HepG2 (cell line): ENCODE results near the gene TFPI. TPM values are rescaled to one million over a fixed set of nuclear protein-coding genes. Genes with fewer than 3 reads are reported as not detected.
"Not testable (repeated sequence)": the region's sequence is repeated elsewhere in the genome, so short reads cannot be mapped to it uniquely, and the experiment has no call there.

Experiments
- ATAC-seq: fragments of 200-7000 bp; cut with Tn5 transposase; 3 replicates; pipeline ENCODE4 v1.9.1; 2020; ENCODE audit warnings: mild to moderate bottlenecking, moderate library complexity
- BruUV-seq: library from RNA; stranded (reverse); fragments of 400-500 nt; replicated peaks from 2 replicates; lab custom pipeline; 2021; lab: Mats Ljungman, UMichigan
- CTCF ChIA-PET: fragments of 300-600 bp; formaldehyde crosslinking; extraction: SDS; loops from one replicate; lab custom pipeline; 2021; ENCODE audit warnings: low total read pairs, inconsistent platforms, low intra/inter-chr PET ratio; lab: Yijun Ruan, JAX
- POLR2A ChIA-PET: fragments of 350-600 bp; sonication (Branson Sonifier 250); formaldehyde crosslinking; loops from one replicate; lab custom pipeline; 2020; ENCODE audit warnings: antibody characterized with exemption, inconsistent platforms; lab: Yijun Ruan, JAX
- DNase-seq: peaks from one replicate; pipeline ENCODE4 v3.0.0-alpha.2; 2015; ENCODE audit warnings: low spot score
- FAIRE-seq: peaks from 3 replicates; lab custom pipeline; 2011; peaks lifted over from hg19 to GRCh38; lab: Jason Lieb, UNC
- H2AFZ ChIP-seq: one replicate; pipeline ENCODE4 v1.6.1; 2011; ENCODE audit warnings: low read length, inconsistent platforms
- H3K27ac ChIP-seq: fragments of 300-600 bp; 3 replicates; pipeline ENCODE4 v1.8.0; 2011; ENCODE audit warnings: mixed run types, mild to moderate bottlenecking, mixed read lengths, low read length, inconsistent platforms; ENCODE audit not compliant: insufficient read depth; ENCODE audit errors: extremely low read length
- H3K27me3 ChIP-seq, 2 experiments: fragments of 200-600 bp in 1 of 2; 2 replicates in 1 of 2; 3 replicates in 1 of 2; pipeline versions ENCODE4 v1.6.0 to v1.8.0; 2011; ENCODE audit warnings: low read length in 2 of 2, mild to moderate bottlenecking in 2 of 2, moderate library complexity in 2 of 2, inconsistent platforms in 1 of 2; ENCODE audit not compliant: insufficient read depth in 2 of 2, control insufficient read depth in 1 of 2
- H3K36me3 ChIP-seq, 2 experiments: fragments of 200-600 bp in 1 of 2; replicated peaks in 1 of 2; 2 replicates in 1 of 2; 3 replicates in 1 of 2; pipeline versions ENCODE4 v1.5.1 to v1.8.0; 2011; ENCODE audit warnings: low read length in 2 of 2, inconsistent platforms in 1 of 2; ENCODE audit not compliant: insufficient read depth in 2 of 2, control insufficient read depth in 1 of 2
- H3K4me1 ChIP-seq: 2 replicates; pipeline ENCODE4 v1.5.1; 2012; ENCODE audit warnings: low read length, inconsistent platforms; ENCODE audit not compliant: insufficient read depth
- H3K4me2 ChIP-seq: 2 replicates; pipeline ENCODE4 v1.6.0; 2011; ENCODE audit warnings: low read depth, low read length, inconsistent platforms
- H3K4me3 ChIP-seq, 3 experiments: fragments of 200-600 bp in 1 of 3; sonication (generic), shearing (Covaris generic) in 1 of 3; replicated peaks in 1 of 3; 2 replicates each; pipeline ENCODE4 v1.5.1; 2011 to 2016; ENCODE audit warnings: low read length in 3 of 3, inconsistent platforms in 2 of 3, low read depth in 2 of 3, mild to moderate bottlenecking in 2 of 3, control low read depth in 1 of 3, mixed read lengths in 1 of 3; ENCODE audit not compliant: insufficient read depth in 1 of 3
- H3K79me2 ChIP-seq: one replicate; pipeline ENCODE4 v1.6.1; 2011; ENCODE audit warnings: low read length, inconsistent platforms; ENCODE audit not compliant: insufficient read depth
- H3K9ac ChIP-seq: 2 replicates; pipeline ENCODE4 v1.6.0; 2011; ENCODE audit warnings: mild to moderate bottlenecking, low read depth, low read length, inconsistent platforms; ENCODE audit not compliant: insufficient read depth
- H3K9me3 ChIP-seq: 2 replicates; pipeline ENCODE4 v1.5.1; 2012; ENCODE audit warnings: mild to moderate bottlenecking, low read length
- H4K20me1 ChIP-seq: 2 replicates; pipeline ENCODE4 v1.6.0; 2011; ENCODE audit warnings: inconsistent platforms, mild to moderate bottlenecking, low read length, moderate library complexity; ENCODE audit not compliant: insufficient read depth
- AHDC1 ChIP-seq: sonication (generic); formaldehyde crosslinking; IDR thresholded peaks from 2 replicates; pipeline ENCODE4 v1.5.1; 2020; ENCODE audit warnings: mild to moderate bottlenecking, missing genetic modification reagents, borderline replicate concordance
- BCL6 ChIP-seq: IDR thresholded peaks from 2 replicates; pipeline ENCODE4 v1.6.1; 2016; ENCODE audit warnings: missing genetic modification reagents, missing compliant biosample characterization
- CREB1 ChIP-seq, 2 experiments: fragments of 450-650 bp in 1 of 2; IDR thresholded peaks; 2 replicates each; pipeline ENCODE4 v1.6.1; 2016 to 2017; ENCODE audit warnings: control low read depth in 1 of 2, mild to moderate bottlenecking in 1 of 2, missing compliant biosample characterization in 1 of 2, missing genetic modification characterization in 1 of 2
- DPF2 ChIP-seq: sonication (generic); formaldehyde crosslinking; IDR thresholded peaks from 2 replicates; pipeline ENCODE4 v1.4.0; 2020; ENCODE audit warnings: mild to moderate bottlenecking, low read depth, missing genetic modification reagents, borderline replicate concordance
- DRAP1 ChIP-seq: IDR thresholded peaks from 2 replicates; pipeline ENCODE4 v1.6.1; 2016; ENCODE audit warnings: missing genetic modification reagents, missing compliant biosample characterization
- FOXP1 ChIP-seq, 2 experiments: fragments of 450-650 bp in 1 of 2; IDR thresholded peaks; 2 replicates each; pipeline ENCODE4 v1.6.1; 2017 to 2018; ENCODE audit warnings: antibody characterized with exemption in 1 of 2
- GATAD1 ChIP-seq: IDR thresholded peaks from 2 replicates; pipeline ENCODE4 v1.6.1; 2016; ENCODE audit warnings: missing genetic modification reagents, missing compliant biosample characterization
- HOMEZ ChIP-seq: IDR thresholded peaks from 2 replicates; pipeline ENCODE4 v1.6.1; 2016; ENCODE audit warnings: low read depth
- KAT7 ChIP-seq: IDR thresholded peaks from 2 replicates; pipeline ENCODE4 v1.6.1; 2018; ENCODE audit warnings: borderline replicate concordance, missing compliant biosample characterization
- NKX3-1 ChIP-seq: sonication (generic); formaldehyde crosslinking; IDR thresholded peaks from 2 replicates; pipeline ENCODE4 v1.5.0; 2020; ENCODE audit warnings: missing genetic modification reagents
- SOX6 ChIP-seq, 2 experiments: fragments of 450-650 bp in 1 of 2; sonication (generic) in 1 of 2; formaldehyde crosslinking in 1 of 2; IDR thresholded peaks; 2 replicates each; pipeline versions ENCODE4 v1.4.0 to v1.6.1; 2017 to 2020; ENCODE audit warnings: antibody characterized with exemption in 1 of 2, mild to moderate bottlenecking in 1 of 2, missing genetic modification reagents in 1 of 2
- ZFP1 ChIP-seq: IDR thresholded peaks from 2 replicates; pipeline ENCODE4 v1.6.1; 2016
- WGBS: methylation state at CpG from one replicate; pipeline ENCODE4 v1.1.6; 2017; ENCODE audit warnings: low lambda C conversion rate; 5-methylcytosine and 5-hydroxymethylcytosine counted together
- in situ Hi-C: cut with HindIII; loops from 2 replicates; pipeline ENCODE4 v1.10.0; 2017; ENCODE audit warnings: low pct_unique_long_range_greater_than_20kb; ENCODE audit not compliant: extremely low pct_ligation_motif_present
- intact Hi-C: fragments of 100-400 bp; cut with micrococcal nuclease; formaldehyde crosslinking; loops from one replicate; pipeline ENCODE4 v1.10.0; 2022; ENCODE audit not compliant: unreplicated experiment
- polyA plus RNA-seq, 8 experiments: library from polyadenylated mRNA; depleted of rRNA in 3 of 8; stranded (reverse) in 7 of 8; unstranded in 1 of 8; fragments of >200 nt; fragmentation: Illumina TruSeq in 4 of 8; extraction: Trizol in 4 of 8; gene quantifications; 2 replicates each; pipeline versions ENCODE4 v1.2.1 to v1.2.3, GENCODE V29; 2011 to 2016; ENCODE audit warnings: low read depth in 4 of 8, missing spikeins in 1 of 8, mixed read lengths in 1 of 8; ENCODE audit not compliant: insufficient read depth in 1 of 8
- total RNA-seq, 5 experiments: library from RNA; depleted of rRNA; stranded (reverse); fragments of >200 nt; fragmentation: Illumina TruSeq; extraction: Trizol; gene quantifications; 2 replicates each; pipeline ENCODE4 v1.2.3, GENCODE V29; 2016; ENCODE audit warnings: low read depth in 1 of 5
- TF ChIP-seq, protein P1 (sequence below): sonication (generic); formaldehyde crosslinking; IDR thresholded peaks from 2 replicates; pipeline ENCODE4 v1.4.0; 2020; ENCODE audit warnings: mild to moderate bottlenecking, missing genetic modification reagents

TFPI gene
- total and polyA plus RNA-seq, 2 of the 13 experiments (the other 11 are each of a cell fraction or from before 2014, with no cell fraction given), result 301 to 436 TPM

- H3K9ac ChIP-seq; H3K27me3 ChIP-seq; BruUV-seq; CTCF ChIA-PET; H4K20me1 ChIP-seq; intact Hi-C loops; H2AFZ ChIP-seq; H3K4me3 ChIP-seq; in situ Hi-C loops; H3K27ac ChIP-seq; FAIRE-seq; ATAC-seq; H3K9me3 ChIP-seq; TF ChIP-seq CREB1, FOXP1, SOX6 (IDR thresholded peaks at IDR 0.05): not testable (repeated sequence)
- peak; percentile 57 for DNase-seq
- POLR2A ChIA-PET, result interaction anchor here (1.3 to 4.7 kb wide), 3 partner anchors 8 to 32 kb away, joined by 3 to 19 read pairs (median 16); no protein-coding TSS in a partner anchor
- H3K79me2 ChIP-seq, result peaks cover 84% of the 10 kb centered on the region
- H3K4me2 ChIP-seq, result peak overlapping the region; percentile 28; the same call in 1 of the 2 replicates
- H3K36me3 ChIP-seq, result peaks cover 11 to 40% of the 10 kb centered on the region in 2 experiments
- 40% methylated on average over 1 of the region's 1 CpG for whole genome bisulfite sequencing
- H3K4me1 ChIP-seq, result peaks cover 92% of the 10 kb centered on the region
- TF ChIP-seq BCL6 (CRISPR knock-in tag), result peak; percentile 57
- TF ChIP-seq CREB1 (CRISPR knock-in tag; IDR thresholded peaks at IDR 0.05), result 0 out of 2 replicates have a peak, but pooled peaks have one; percentile 28
- 0 out of 2 replicates have a peak, but pooled peaks have one; percentile 27 for TF ChIP-seq NKX3-1 (CRISPR knock-in tag)
- TF ChIP-seq DRAP1 (CRISPR knock-in tag), result peak; percentile 17; the same call in 1 of the 2 replicates
- TF ChIP-seq FOXP1 (CRISPR knock-in tag; IDR thresholded peaks at IDR 0.05), result peak; percentile 74; the same call in 1 of the 2 replicates
- TF ChIP-seq, protein P1, sequence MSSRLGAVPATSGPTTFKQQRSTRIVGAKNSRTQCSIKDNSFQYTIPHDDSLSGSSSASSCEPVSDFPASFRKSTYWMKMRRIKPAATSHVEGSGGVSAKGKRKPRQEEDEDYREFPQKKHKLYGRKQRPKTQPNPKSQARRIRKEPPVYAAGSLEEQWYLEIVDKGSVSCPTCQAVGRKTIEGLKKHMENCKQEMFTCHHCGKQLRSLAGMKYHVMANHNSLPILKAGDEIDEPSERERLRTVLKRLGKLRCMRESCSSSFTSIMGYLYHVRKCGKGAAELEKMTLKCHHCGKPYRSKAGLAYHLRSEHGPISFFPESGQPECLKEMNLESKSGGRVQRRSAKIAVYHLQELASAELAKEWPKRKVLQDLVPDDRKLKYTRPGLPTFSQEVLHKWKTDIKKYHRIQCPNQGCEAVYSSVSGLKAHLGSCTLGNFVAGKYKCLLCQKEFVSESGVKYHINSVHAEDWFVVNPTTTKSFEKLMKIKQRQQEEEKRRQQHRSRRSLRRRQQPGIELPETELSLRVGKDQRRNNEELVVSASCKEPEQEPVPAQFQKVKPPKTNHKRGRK, result 0 out of 2 replicates have a peak, but pooled peaks have one; percentile 26
- peak; percentile 78; the same call in 1 of the 2 replicates for TF ChIP-seq HOMEZ (CRISPR knock-in tag)
- 0 out of 2 replicates have a peak, but pooled peaks have one; percentile 26 for TF ChIP-seq DPF2 (CRISPR knock-in tag)
- 0 out of 2 replicates have a peak, but pooled peaks have one; percentile 15 for TF ChIP-seq GATAD1
- TF ChIP-seq KAT7 (CRISPR knock-in tag), result peak; percentile 31; the same call in 1 of the 2 replicates
- TF ChIP-seq SOX6 (CRISPR knock-in tag; IDR thresholded peaks at IDR 0.05), result peak; percentile 95
- TF ChIP-seq ZFP1, result 0 out of 2 replicates have a peak, but pooled peaks have one; percentile 54
- peak; percentile 65; the same call in 1 of the 2 replicates for TF ChIP-seq AHDC1 (CRISPR knock-in tag)
Observed at GRCh38 chr2:187517750-187518361, 36.4 kb downstream of the TFPI start.
